Sigmoid colon (tissue), 7 donors: Measurements from ENCODE around the gene IGSF5. TPM values are rescaled to one million over a fixed set of nuclear protein-coding genes. Genes with fewer than 3 reads are reported as not detected.

Source experiments
- DNase-seq: peaks from one replicate; pipeline ENCODE4 v3.0.0-alpha.2; 2019
- H3K27ac ChIP-seq, 4 donors: fragments of 200-600 bp; sonication (generic); one replicate each; pipeline ENCODE4 v1.5.1; 2016 to 2019; ENCODE audit warnings: mild to moderate bottlenecking in 1 of 4
- H3K27me3 ChIP-seq, 3 donors: fragments of 200-600 bp; sonication (generic); one replicate each; pipeline ENCODE4 v1.5.1; 2019; ENCODE audit warnings: mild to moderate bottlenecking in 1 of 3
- H3K36me3 ChIP-seq, 4 donors: fragments of 200-600 bp; sonication (generic); one replicate each; pipeline ENCODE4 v1.5.1; 2016 to 2019
- H3K4me1 ChIP-seq, 4 donors: fragments of 200-600 bp; sonication (generic); one replicate each; pipeline ENCODE4 v1.5.1; 2017 to 2019
- H3K4me3 ChIP-seq, 4 donors: fragments of 200-600 bp; sonication (generic); one replicate each; pipeline ENCODE4 v1.5.1; 2017 to 2019; ENCODE audit warnings: mild to moderate bottlenecking in 2 of 4, moderate library complexity in 1 of 4
- H3K9me3 ChIP-seq, 4 donors: fragments of 200-600 bp in 3 of 4; sonication (generic) in 3 of 4; one replicate each; pipeline versions ENCODE4 v1.5.1 to v1.6.1; 2013 to 2019
- EP300 ChIP-seq, 4 donors: sonication (generic); formaldehyde crosslinking; IDR thresholded peaks; one replicate each; pipeline ENCODE4 v1.6.1; 2017; ENCODE audit warnings: antibody characterized with exemption in 4 of 4
- POLR2A ChIP-seq, 2 donors: fragments of 450-650 bp; IDR thresholded peaks; one replicate each; pipeline ENCODE4 v1.6.1; 2016; ENCODE audit warnings: antibody characterized with exemption in 2 of 2, mild to moderate bottlenecking in 2 of 2, moderate library complexity in 2 of 2
- POLR2AphosphoS5 ChIP-seq, 4 donors: sonication (generic); formaldehyde crosslinking; IDR thresholded peaks; one replicate each; pipeline ENCODE4 v1.6.1; 2017; ENCODE audit warnings: antibody characterized with exemption in 4 of 4
- WGBS, 2 donors: extraction: QIAGEN DNeasy Blood & Tissue Kit; methylation state at CpG; one replicate each; pipeline ENCODE4 v1.1.7; 2013; 5-methylcytosine and 5-hydroxymethylcytosine counted together
- intact Hi-C: fragments of 100-400 bp; cut with DNase I; formaldehyde crosslinking; loops from one replicate; pipeline ENCODE4 v1.15.1; 2023
- polyA plus RNA-seq, 3 donors: library from polyadenylated mRNA; stranded (reverse); fragments of 200-250 nt; gene quantifications; one replicate each; pipeline ENCODE4 v1.2.3, GENCODE V29; 2013
- total RNA-seq, 4 donors: library from RNA; depleted of rRNA; stranded (reverse); fragments of >200 nt; gene quantifications; one replicate each; pipeline ENCODE4 v1.1.0, GENCODE V29; 2016
- TF ChIP-seq, protein P1 (sequence below), 4 experiments: fragments of 450-650 bp in 3 of 4; fragments of 200-600 bp in 1 of 4; IDR thresholded peaks; one replicate each; pipeline ENCODE4 v1.5.1; 2016 to 2019; ENCODE audit warnings: antibody characterized with exemption in 4 of 4, mild to moderate bottlenecking in 3 of 4, moderate library complexity in 2 of 4
- donor health status: healthy with polysubstance abuse.
- donor health status: Bipolar disorder and iron deficiency.
- donor health status: healthy.

IGSF5 gene
- total and polyA plus RNA-seq, 7 donors: 0.09 to 0.36 (median 0.27) TPM; not detected in 4

- intact Hi-C loops: no loop called here
- DNase-seq: no peak
- H3K4me3 ChIP-seq: no peak overlapping the region
- H3K4me1 ChIP-seq: peaks cover 0 to 16% (median 0%) of the 10 kb centered on the region in 4 donors
- TF ChIP-seq POLR2AphosphoS5 (IDR thresholded peaks at IDR 0.05) (no peak), EP300 (IDR thresholded peaks at IDR 0.05) (no peak), POLR2A (IDR thresholded peaks at IDR 0.05) (no peak)
- TF ChIP-seq, protein P1, sequence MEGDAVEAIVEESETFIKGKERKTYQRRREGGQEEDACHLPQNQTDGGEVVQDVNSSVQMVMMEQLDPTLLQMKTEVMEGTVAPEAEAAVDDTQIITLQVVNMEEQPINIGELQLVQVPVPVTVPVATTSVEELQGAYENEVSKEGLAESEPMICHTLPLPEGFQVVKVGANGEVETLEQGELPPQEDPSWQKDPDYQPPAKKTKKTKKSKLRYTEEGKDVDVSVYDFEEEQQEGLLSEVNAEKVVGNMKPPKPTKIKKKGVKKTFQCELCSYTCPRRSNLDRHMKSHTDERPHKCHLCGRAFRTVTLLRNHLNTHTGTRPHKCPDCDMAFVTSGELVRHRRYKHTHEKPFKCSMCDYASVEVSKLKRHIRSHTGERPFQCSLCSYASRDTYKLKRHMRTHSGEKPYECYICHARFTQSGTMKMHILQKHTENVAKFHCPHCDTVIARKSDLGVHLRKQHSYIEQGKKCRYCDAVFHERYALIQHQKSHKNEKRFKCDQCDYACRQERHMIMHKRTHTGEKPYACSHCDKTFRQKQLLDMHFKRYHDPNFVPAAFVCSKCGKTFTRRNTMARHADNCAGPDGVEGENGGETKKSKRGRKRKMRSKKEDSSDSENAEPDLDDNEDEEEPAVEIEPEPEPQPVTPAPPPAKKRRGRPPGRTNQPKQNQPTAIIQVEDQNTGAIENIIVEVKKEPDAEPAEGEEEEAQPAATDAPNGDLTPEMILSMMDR (IDR thresholded peaks at IDR 0.05): no peak
- no peak overlapping the region for H3K27ac ChIP-seq
- H3K27me3 ChIP-seq: no peaks in the 10 kb centered on the region
- no peaks in the 10 kb centered on the region for H3K9me3 ChIP-seq
- H3K36me3 ChIP-seq: no peaks in the 10 kb centered on the region
- WGBS, 2 donors: 80 to 84% methylated on average over 6 of the region's 6 CpGs
These were observed 100.7 kb downstream of the IGSF5 start for GRCh38 chr21:39845571-39846130.

- TF ChIP-seq EP300 (IDR thresholded peaks at IDR 0.05): no peak
- TF ChIP-seq, protein P1 (IDR thresholded peaks at IDR 0.05): no peak
- no peak for TF ChIP-seq POLR2AphosphoS5 (IDR thresholded peaks at IDR 0.05)
- no peak for TF ChIP-seq POLR2A (IDR thresholded peaks at IDR 0.05)
- no peaks in the 10 kb centered on the region for H3K9me3 ChIP-seq
- no peak overlapping the region for H3K4me3 ChIP-seq
- no peak for DNase-seq
- H3K36me3 ChIP-seq: no peaks in the 10 kb centered on the region
- intact Hi-C loops: no loop called here
- H3K4me1 ChIP-seq: peaks cover 0 to 16% (median 4%) of the 10 kb centered on the region in 4 donors
- WGBS, 2 donors: 80 to 89% methylated on average over 6 of the region's 6 CpGs
- no peak overlapping the region for H3K27ac ChIP-seq
- no peaks in the 10 kb centered on the region for H3K27me3 ChIP-seq
These were observed 102.9 kb downstream of the IGSF5 start for GRCh38 chr21:39847877-39848276.

DNA sequence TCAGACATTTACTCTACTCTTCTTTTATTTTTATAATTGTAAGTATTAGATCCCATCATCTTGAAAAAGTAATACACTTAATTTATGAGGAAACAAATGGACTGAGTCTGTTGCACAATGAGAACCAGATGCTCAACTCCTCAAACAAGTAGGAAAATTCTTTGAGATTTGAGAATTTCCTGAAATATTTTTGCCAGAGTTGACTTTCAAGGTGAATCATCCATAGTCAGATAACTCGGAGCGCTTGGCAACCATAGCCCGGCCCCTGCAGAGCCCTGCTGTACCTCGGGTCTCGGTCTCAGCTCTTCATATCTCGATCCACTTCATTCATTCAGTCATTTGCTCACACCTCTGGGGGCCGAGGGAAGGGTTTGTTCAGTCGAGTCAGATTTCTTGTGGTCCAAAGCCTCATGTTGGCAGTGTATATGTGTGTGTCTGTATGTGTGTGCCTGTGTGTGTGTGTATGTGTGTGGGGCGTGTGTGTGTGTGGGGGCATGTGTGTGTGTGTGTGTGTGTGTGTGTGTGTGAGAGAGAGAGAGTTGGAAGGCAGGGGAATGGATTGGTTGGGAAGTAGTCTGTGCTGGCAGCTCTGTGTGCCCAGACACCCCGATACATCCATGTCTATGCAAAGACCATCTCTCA, 104.2 kb downstream of the IGSF5 start:
- Histone ChIP-seq H3K27ac (no peak overlapping the region), H3K4me3 (no peak overlapping the region), H3K27me3 (no peaks in the 10 kb centered on the region), H3K9me3 (no peaks in the 10 kb centered on the region), H3K36me3 (no peaks in the 10 kb centered on the region), H3K4me1 (peaks cover 0 to 16% (median 4%) of the 10 kb centered on the region in 4 donors)
- TF ChIP-seq, protein P1 (IDR thresholded peaks at IDR 0.05): no peak
- TF ChIP-seq POLR2A (IDR thresholded peaks at IDR 0.05) (no peak), POLR2AphosphoS5 (IDR thresholded peaks at IDR 0.05) (no peak), EP300 (IDR thresholded peaks at IDR 0.05) (no peak)
- WGBS, 2 donors: 66 to 87% methylated on average over 10 of the region's 10 CpGs
- no peak for DNase-seq
- intact Hi-C loops: no loop called here

DNA sequence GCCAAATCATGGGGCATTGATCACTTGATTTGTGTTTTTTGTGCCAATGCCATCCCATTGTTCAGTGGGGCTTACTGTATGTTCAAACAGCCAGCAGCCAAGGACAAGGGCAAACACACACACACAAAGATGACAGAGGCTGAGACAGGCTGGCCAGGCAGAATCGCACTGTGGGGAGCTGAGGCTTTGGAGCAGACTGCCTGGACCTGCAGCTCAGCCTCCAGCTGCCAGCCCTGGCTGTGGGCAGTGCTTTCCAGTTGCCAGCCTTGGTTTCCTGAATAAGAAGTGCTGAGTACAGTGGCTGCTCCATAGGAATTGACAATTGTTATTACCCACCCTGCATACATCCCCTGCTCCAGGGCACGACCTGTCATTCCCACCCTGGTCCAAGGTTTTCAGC, 105.3 kb downstream of the IGSF5 start:
- Histone ChIP-seq H3K27ac (no peak overlapping the region), H3K4me3 (no peak overlapping the region), H3K9me3 (no peaks in the 10 kb centered on the region), H3K27me3 (no peaks in the 10 kb centered on the region), H3K4me1 (peaks cover 0 to 13% (median 4%) of the 10 kb centered on the region in 4 donors), H3K36me3 (no peaks in the 10 kb centered on the region)
- intact Hi-C loops: no loop called here
- 46 to 63% methylated on average over 2 of the region's 2 CpGs for WGBS, 2 donors
- DNase-seq: no peak
- TF ChIP-seq POLR2AphosphoS5 (IDR thresholded peaks at IDR 0.05): no peak
- no peak for TF ChIP-seq POLR2A (IDR thresholded peaks at IDR 0.05)
- TF ChIP-seq EP300 (IDR thresholded peaks at IDR 0.05): no peak

DNA sequence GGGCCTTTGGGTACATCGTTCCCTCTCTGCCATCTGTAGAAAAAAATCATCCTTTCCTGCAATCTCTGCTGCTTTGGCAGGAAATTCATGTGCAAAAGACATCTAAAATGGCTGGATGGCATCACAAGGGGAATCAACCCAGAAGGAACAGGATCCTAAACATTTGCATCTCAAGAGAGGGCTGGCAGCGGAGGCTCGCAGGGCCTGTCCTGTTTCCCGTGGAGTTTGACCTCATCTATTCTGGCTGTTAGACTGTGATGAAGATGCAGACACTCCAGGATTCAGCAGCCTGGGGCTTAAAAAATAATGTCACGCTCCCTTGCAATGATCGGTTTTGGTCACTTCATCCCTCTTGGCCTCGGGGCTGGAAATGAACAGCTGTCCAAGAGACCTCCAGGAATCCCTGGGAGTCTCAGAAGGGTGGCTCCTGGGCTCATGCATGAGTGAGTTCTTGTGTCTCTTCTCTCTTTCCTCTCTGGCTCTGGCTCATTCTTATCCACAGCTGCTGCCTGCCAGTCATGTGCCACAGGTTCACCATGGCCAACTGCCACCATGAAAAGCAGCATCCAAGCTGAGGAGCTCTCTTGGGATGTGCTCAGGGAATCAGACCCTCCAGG, 106.1 kb downstream of the IGSF5 start:
- Histone ChIP-seq H3K9me3 (no peaks in the 10 kb centered on the region), H3K4me1 (peaks cover 0 to 8% (median 4%) of the 10 kb centered on the region in 4 donors), H3K27ac (no peak overlapping the region), H3K36me3 (no peaks in the 10 kb centered on the region), H3K4me3 (no peak overlapping the region), H3K27me3 (no peaks in the 10 kb centered on the region)
- WGBS, 2 donors: 83 to 85% methylated on average over 7 of the region's 7 CpGs
- no peak for DNase-seq
- TF ChIP-seq EP300 (IDR thresholded peaks at IDR 0.05) (no peak), POLR2A (IDR thresholded peaks at IDR 0.05) (no peak), POLR2AphosphoS5 (IDR thresholded peaks at IDR 0.05) (no peak)
- intact Hi-C loops: no loop called here

Other genes with a start within 250 kb of the IGSF5 start
- gene B3GALT5, start 132.2 kb upstream of the IGSF5 start, total RNA-seq: 1 to 10 TPM in 2 of 4 donors, under 1 TPM in 2; 0.36 to 1.4 (median 0.94) TPM
- gene B3GALT5, start 132.2 kb upstream of the IGSF5 start, polyA plus RNA-seq: 10 to 100 TPM in 1 of 3 donors, 1 to 10 TPM in 2; 4.6 to 33.7 (median 9.6) TPM
- 100 to 1,000 TPM in 3 of 4 donors, 10 to 100 TPM in 1; 88.8 to 198 (median 172) TPM for gene PCP4, start 122.3 kb downstream of the IGSF5 start, total RNA-seq
- gene PCP4, start 122.3 kb downstream of the IGSF5 start, polyA plus RNA-seq: 10 to 100 TPM in 1 of 3 donors, 1 to 10 TPM in 1, not detected in 1; 6.2 to 12.6 TPM